Activated CD4-positive, alpha-beta T cell treated with anti-CD3 and anti-CD28 coated beads, Interleukin-2, amount 10 ng/mL, durations not matched to agents 24 days and 14 days (primary cell): ENCODE data around the gene LILRB3. TPM values are rescaled to one million over a fixed set of nuclear protein-coding genes. Genes with fewer than 3 reads are reported as not detected.
"Not testable (repeated sequence)": the region's sequence is repeated elsewhere in the genome, so short reads cannot be mapped to it uniquely, and the experiment has no call there.

ENCODE experiments used
- DNase-seq: peaks from one replicate; pipeline ENCODE4 v3.0.0; 2022
- H3K27ac Mint-ChIP-seq: one replicate; pipeline ENCODE4 v1.8.0; 2022; ENCODE audit warnings: mild to moderate bottlenecking, mixed read lengths
- H3K27me3 Mint-ChIP-seq: one replicate; pipeline ENCODE4 v1.8.0; 2022; ENCODE audit warnings: mixed read lengths
- H3K36me3 Mint-ChIP-seq: one replicate; pipeline ENCODE4 v1.8.0; 2022; ENCODE audit warnings: low read depth, mild to moderate bottlenecking, mixed read lengths
- H3K4me1 Mint-ChIP-seq: one replicate; pipeline ENCODE4 v1.8.0; 2021; ENCODE audit warnings: mixed read lengths
- H3K4me3 Mint-ChIP-seq: one replicate; pipeline ENCODE4 v1.8.0; 2022; ENCODE audit warnings: mild to moderate bottlenecking, moderate library complexity, mixed read lengths
- H3K9me3 Mint-ChIP-seq: one replicate; pipeline ENCODE4 v1.8.0; 2021; ENCODE audit warnings: mixed read lengths
- intact Hi-C: fragments of 100-400 bp; cut with micrococcal nuclease; formaldehyde crosslinking; loops from one replicate; pipeline ENCODE4 v1.15.1; 2023
- total RNA-seq: library from RNA; stranded (reverse); gene quantifications from 2 replicates; pipeline ENCODE4 v1.2.3, GENCODE V29; 2022

Gene LILRB3
- total RNA-seq, 1 donor from 2014 or later = 0.26 TPM

GRCh38 chr19:54231077-54231931 lies 8.5 kb upstream of the LILRB3 start:
- Mint-ChIP-seq H3K4me3 (no peak overlapping the region), H3K27me3 (peaks cover 51% of the 10 kb centered on the region), H3K36me3 (no peaks in the 10 kb centered on the region), H3K27ac (no peak overlapping the region), H3K9me3 (no peaks in the 10 kb centered on the region), H3K4me1 (peaks cover 10% of the 10 kb centered on the region)
- intact Hi-C loops = loop anchor here (1.0 kb wide), 2 partner anchors 21 to 63 kb away; no protein-coding TSS in a partner anchor
- DNase-seq = peak; percentile 96

- Mint-ChIP-seq H3K4me3 (no peak overlapping the region), H3K4me1 (peaks cover 10% of the 10 kb centered on the region), H3K36me3 (no peaks in the 10 kb centered on the region), H3K27ac (no peak overlapping the region), H3K9me3 (no peaks in the 10 kb centered on the region), H3K27me3 (peaks cover 45% of the 10 kb centered on the region)
- DNase-seq = no peak
- intact Hi-C loops = no loop called here
These were observed 7.2 kb upstream of the LILRB3 start for GRCh38 chr19:54230031-54230430.

DNA sequence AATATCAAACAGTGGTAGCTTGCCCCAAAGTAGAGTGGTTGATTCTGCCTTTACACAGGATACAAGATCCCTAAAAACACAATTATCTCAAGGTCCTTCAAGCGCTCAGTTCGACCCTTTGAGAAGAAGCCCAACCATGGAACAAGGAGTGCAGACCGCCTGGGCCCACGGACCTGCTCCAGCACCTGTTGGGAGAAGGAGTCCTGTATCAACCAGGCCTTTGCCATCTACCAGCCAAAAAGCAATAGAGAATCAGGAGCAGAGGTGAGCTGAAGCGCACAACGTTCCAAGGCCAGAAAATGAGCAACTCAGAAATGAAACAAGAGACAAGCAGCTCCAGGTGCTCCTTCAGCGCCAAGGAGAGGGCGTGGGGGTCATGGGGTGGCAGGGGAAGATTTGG lies 6.3 kb upstream of the LILRB3 start:
- peak; percentile 56 for DNase-seq
- Mint-ChIP-seq H3K27ac (no peak overlapping the region), H3K4me1 (peaks cover 9% of the 10 kb centered on the region), H3K27me3 (peaks cover 36% of the 10 kb centered on the region), H3K4me3 (no peak overlapping the region), H3K36me3 (no peaks in the 10 kb centered on the region), H3K9me3 (no peaks in the 10 kb centered on the region)
- intact Hi-C loops = no loop called here

DNA sequence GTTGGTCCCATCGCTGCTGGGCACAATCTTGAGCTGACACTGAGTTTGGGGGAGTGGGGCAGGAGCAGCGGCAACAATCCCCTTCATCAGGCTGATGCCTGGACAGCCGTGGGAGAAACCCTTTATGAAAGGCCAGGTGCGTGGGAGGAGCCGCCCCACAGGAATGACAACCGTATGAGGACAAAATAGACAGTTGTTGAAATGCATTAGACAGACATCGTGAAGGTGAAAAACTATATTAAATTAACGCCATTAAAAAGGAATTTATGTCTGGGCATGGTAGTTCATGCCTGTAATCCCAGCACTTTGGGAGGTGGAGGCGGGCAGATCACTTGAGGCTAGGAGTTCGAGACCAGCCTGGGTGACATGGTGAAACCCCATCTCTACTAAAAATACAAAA lies 1.8 kb upstream of the LILRB3 start:
- H3K36me3 Mint-ChIP-seq, H3K4me3 Mint-ChIP-seq, intact Hi-C loops, DNase-seq, H3K4me1 Mint-ChIP-seq, H3K9me3 Mint-ChIP-seq, H3K27ac Mint-ChIP-seq: not testable (repeated sequence)
- peaks cover 14% of the 10 kb centered on the region for H3K27me3 Mint-ChIP-seq

- H3K27me3 Mint-ChIP-seq, H3K4me3 Mint-ChIP-seq, H3K36me3 Mint-ChIP-seq, H3K4me1 Mint-ChIP-seq, H3K27ac Mint-ChIP-seq, intact Hi-C loops, H3K9me3 Mint-ChIP-seq: not testable (repeated sequence)
- DNase-seq = peak; percentile 53
These were observed 1.1 kb upstream of the LILRB3 start for GRCh38 chr19:54223937-54224281.

GRCh38 chr19:54223277-54223936 lies 600 bp upstream of the LILRB3 start:
- H3K36me3 Mint-ChIP-seq, intact Hi-C loops: not testable (repeated sequence)

GRCh38 chr19:54221947-54222346 lies 860 bp downstream of the LILRB3 start:
- intact Hi-C loops, H3K9me3 Mint-ChIP-seq, H3K4me1 Mint-ChIP-seq, H3K27ac Mint-ChIP-seq, H3K27me3 Mint-ChIP-seq, H3K36me3 Mint-ChIP-seq, H3K4me3 Mint-ChIP-seq: not testable (repeated sequence)
- DNase-seq = peak; percentile 58

More at GRCh38 chr19:54223277-54223936, 600 bp upstream of the LILRB3 start:
- not testable (repeated sequence) for H3K27me3 Mint-ChIP-seq, H3K4me1 Mint-ChIP-seq, H3K9me3 Mint-ChIP-seq, H3K27ac Mint-ChIP-seq, H3K4me3 Mint-ChIP-seq
- DNase-seq = peak; percentile 60

DNA sequence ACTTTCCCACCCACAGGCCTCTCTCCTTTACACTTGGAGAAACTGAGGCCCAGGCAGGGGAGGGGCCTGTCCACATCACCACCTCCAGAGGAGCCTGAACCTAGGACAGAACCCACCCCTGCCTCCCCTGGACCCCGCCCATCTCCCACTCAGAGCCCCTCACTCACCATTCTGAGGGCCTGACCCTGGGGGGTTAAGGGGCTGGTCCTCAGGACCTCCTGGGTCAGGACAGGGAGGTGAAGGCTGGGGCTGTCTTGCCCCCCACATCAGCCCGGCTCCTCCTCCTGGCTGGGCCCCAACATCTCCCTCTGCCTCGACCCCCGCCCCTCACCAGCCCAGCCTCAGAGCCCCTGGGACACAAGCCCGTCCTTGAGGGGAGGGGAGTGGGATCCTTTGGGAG lies 3.1 kb downstream of the LILRB3 start:
- H3K36me3 Mint-ChIP-seq, H3K9me3 Mint-ChIP-seq, DNase-seq, H3K27me3 Mint-ChIP-seq, H3K4me3 Mint-ChIP-seq, H3K27ac Mint-ChIP-seq, H3K4me1 Mint-ChIP-seq, intact Hi-C loops: not testable (repeated sequence)

GRCh38 chr19:54218960-54219661 lies 3.7 kb downstream of the LILRB3 start:
- H3K36me3 Mint-ChIP-seq = peaks cover 7% of the 10 kb centered on the region

DNA sequence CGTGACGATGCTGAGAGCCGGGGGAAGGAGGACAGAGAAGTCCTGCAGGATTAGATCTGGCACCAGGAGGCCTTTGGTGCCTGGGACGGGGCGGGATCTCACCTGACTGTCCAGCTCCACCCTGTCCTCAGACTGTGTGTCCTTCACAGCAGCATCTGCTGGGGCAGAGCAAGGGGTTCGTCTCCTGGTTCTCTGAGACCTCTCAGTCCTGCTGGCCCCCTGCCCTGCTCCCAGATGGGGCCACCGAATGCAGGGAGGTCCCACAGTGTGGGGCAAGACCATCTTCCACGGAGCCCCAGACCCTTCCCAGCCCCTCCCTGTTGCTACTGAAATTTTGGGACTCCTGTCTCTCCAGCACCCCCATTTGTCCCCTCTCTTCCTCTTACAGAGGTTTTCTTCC lies 4.5 kb downstream of the LILRB3 start:
- Mint-ChIP-seq H3K4me1 (peaks cover 8% of the 10 kb centered on the region), H3K4me3 (no peak overlapping the region), H3K27me3 (peaks cover 4% of the 10 kb centered on the region), H3K9me3 (no peaks in the 10 kb centered on the region), H3K36me3 (peaks cover 9% of the 10 kb centered on the region), H3K27ac (no peak overlapping the region)
- intact Hi-C loops = no loop called here
- DNase-seq = peak; percentile 51

More at GRCh38 chr19:54218960-54219661, 3.7 kb downstream of the LILRB3 start:
- no peak for DNase-seq
- Mint-ChIP-seq H3K27ac (no peak overlapping the region), H3K9me3 (no peaks in the 10 kb centered on the region), H3K4me1 (peaks cover 9% of the 10 kb centered on the region), H3K27me3 (peaks cover 6% of the 10 kb centered on the region), H3K4me3 (no peak overlapping the region)
- intact Hi-C loops = no loop called here

DNA sequence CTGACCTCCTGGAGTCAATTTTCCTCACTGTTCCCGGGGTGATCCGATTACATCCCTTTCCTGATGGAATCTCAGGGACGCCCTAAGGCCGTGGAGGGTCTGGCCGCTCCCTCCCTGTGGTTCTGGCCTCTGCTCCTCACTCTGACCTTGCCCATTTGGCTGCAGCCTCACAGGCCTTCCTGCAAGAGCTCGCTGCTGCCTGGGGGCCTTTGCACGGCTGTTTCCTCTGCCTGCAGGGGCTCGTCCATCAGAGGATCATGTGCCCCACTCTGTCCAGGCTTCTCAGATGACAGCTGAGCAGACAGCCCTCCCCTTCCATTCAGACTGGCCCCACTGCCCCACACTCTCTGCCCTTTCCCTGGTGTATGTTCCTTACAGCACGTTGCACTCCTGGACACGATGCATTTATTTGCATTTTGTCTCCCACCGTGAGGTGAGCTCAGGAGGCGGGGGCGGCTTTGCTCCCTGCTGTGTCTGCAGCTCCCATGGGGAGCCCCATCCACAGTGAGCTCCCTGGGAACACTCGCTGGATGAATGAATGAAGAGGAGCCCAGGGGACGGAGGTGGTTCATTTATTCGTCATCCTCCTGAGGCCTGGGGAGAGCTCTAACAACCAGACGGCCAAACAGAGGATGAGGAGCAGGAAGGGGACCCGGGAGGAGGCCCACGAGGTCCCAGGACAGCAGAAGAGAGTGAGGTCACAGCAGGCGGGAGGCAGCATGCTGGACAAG lies 5.1 kb downstream of the LILRB3 start:
- H3K4me1 Mint-ChIP-seq, H3K27ac Mint-ChIP-seq, H3K27me3 Mint-ChIP-seq, DNase-seq, intact Hi-C loops, H3K9me3 Mint-ChIP-seq, H3K4me3 Mint-ChIP-seq: not testable (repeated sequence)
- H3K36me3 Mint-ChIP-seq = peaks cover 13% of the 10 kb centered on the region

GRCh38 chr19:54216869-54217268 lies 5.9 kb downstream of the LILRB3 start:
- Mint-ChIP-seq H3K9me3 (no peaks in the 10 kb centered on the region), H3K27me3 (no peaks in the 10 kb centered on the region), H3K4me1 (peaks cover 5% of the 10 kb centered on the region), H3K36me3 (peaks cover 16% of the 10 kb centered on the region), H3K4me3 (no peak overlapping the region), H3K27ac (no peak overlapping the region)
- DNase-seq = no peak
- intact Hi-C loops = no loop called here

- H3K27ac Mint-ChIP-seq, intact Hi-C loops, H3K27me3 Mint-ChIP-seq, H3K9me3 Mint-ChIP-seq, DNase-seq, H3K4me3 Mint-ChIP-seq: not testable (repeated sequence)
- peaks cover 19% of the 10 kb centered on the region for H3K4me1 Mint-ChIP-seq
- peaks cover 32% of the 10 kb centered on the region for H3K36me3 Mint-ChIP-seq
These were observed 8.1 kb downstream of the LILRB3 start for GRCh38 chr19:54214734-54215133.
